NCI-H1105 (cell line): ENCODE results near the gene POLG2.
"Not testable (repeated sequence)": the region's sequence is repeated elsewhere in the genome, so short reads cannot be mapped to it uniquely, and the experiment has no call there.

Experiments
- DNase-seq: peaks from one replicate; lab custom pipeline; 2025; lab: John Stamatoyannopoulos, UW

The POLG2 gene

GRCh38 chr17:64484380-64484779 is 12.5 kb downstream of the POLG2 start:
- DNase-seq: no peak

DNA sequence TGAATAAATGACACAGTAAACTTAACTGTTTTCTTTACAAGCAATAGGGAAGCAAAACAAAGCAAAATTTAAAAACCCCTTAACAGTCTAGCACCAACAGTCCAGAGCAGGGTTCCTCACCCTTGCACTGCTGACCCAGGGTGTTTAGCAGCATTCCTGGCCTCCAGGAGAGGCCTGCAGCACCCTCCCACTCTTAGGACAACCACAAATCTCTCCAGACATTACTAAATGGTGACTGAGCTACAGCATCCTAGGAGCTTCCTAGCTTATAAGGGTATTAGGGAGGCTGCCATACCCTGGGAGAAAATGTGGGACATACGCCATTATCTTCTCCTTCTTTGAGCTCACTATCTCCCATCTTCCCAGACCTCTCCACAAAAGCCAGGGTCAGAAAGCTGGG is 15.9 kb downstream of the POLG2 start:
- no peak for DNase-seq

DNA sequence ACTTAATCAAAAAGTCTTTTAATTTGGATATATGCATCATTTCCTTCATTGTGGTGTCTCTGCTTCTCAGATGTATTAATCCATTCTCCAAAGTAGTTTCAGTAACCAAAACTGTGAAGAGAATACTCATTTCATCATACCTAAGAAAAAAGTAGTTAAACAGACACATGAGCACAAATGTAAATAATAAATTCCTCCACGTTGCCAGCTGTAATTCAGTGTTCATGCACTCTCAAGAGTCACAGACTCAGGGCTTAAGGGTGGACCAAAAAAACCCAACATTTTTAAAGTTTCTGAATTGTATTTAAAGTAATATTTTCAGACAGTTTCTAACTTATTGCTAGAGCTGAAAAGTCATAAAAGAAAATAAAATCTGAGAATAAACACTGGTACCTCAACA is 19.0 kb downstream of the POLG2 start:
- no peak for DNase-seq

DNA sequence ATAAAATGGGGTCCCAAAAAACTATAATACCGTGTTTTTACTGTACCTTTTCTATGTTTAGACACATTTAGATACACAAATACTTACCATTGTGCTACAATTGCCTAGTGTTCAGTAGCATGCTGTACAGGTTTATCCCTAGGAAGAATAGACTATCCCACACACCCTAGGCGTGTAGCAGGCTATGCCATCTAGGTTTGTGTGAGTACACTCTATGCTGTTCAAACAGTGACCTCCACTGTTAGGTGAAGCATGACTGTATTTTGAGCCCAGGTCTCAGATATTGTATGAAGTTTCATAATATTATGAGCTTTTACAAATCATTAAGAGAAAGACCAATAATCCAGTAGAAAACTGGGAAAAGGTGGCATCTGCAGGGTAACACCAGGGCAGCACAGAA is 24.3 kb downstream of the POLG2 start:
- no peak for DNase-seq

- DNase-seq: no peak
These were observed 25.4 kb downstream of the POLG2 start for GRCh38 chr17:64471440-64471839.

DNA sequence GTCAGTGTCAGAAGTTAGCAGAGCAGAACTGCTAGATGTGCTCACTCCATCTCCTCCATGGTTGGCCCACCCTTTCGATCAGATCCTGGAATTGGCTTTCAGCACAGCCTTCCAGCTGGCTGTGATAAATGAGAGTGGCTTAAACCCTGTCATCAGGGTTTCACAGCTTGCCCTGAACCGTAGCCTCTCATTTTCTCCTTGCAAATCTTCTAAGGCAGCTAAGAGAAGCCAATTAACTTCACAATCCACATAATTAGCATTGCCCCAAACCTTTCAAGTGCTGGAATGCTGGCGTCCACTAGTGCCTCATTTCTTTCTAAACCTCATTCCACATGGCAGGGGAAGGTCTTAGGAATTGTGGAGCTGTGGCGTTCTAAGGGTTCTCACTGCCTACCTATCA is 26.2 kb downstream of the POLG2 start:
- DNase-seq: no peak

DNA sequence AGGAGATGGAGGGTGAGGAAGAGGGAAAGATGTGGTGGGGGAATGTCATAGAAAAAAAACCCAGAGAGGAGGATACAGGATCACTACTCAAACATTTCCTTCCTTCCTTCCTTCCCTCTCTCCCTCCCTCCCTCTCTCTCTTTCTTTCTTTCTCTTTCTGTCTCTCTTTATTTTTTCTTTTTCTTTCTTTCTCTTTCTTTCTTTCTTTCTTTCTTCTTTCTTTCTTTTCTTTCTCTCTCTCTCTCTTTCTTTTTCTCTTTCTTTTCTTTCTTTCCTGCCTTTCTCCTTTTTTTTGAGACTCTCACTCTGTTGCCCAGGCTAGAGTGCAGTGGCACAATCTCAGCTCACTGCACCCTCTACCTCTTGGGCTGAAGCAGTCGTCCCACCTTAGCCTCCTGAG is 30.0 kb downstream of the POLG2 start:
- not testable (repeated sequence) for DNase-seq

DNA sequence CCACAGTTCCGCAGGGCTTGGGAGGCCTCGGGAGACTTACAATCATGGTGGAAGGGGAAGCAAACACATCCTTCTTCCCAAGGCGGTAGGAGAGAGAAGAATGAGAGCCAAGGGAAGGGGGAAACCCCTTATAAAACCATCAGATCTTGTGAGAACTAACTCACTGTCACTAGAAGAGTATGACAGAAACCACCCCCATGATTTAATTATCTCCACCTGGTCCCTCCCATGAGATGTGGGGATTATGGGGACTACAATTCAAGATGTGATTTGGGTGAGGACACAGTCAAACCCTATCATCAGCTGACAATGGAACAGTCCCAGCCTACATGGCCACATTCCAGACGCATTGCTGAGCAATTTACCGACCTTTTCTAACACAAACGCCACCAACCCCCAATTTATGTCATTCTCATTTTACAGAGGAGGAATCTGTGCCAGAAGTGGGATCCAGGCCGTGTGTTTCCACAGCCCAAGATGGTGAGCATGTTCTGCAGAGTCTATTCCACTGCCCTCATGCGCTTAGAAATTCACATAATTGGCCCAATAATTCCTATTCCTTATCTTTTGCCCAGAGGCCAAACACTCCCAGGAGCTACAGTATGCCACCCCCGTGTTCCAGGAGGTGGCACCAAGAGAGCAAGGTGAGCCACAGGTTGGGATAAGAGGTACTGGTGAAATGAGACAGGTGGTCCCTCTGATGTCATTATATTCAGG is 30.7 kb downstream of the POLG2 start:
- DNase-seq: no peak

DNA sequence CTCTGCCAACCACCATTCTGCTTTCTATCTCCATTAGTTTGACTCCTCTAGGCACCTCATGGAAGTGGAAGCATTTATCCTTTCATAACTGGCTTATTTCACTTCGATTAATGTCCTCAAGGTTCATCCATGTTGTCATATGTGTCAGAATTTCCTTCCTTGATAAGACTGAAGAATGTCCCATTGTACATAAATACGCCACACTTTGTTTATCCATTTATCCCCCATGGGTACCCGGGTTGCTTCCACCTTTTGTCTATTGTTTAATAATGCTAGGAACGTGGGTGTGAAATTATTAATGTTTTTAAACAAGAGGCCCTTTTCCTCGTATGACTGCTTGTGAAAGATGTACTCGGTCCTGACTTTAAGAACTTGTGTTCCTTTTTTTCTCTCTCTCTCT is 35.1 kb downstream of the POLG2 start:
- DNase-seq: no peak

- DNase-seq: no peak
These were observed 35.9 kb downstream of the POLG2 start for GRCh38 chr17:64460955-64461354.

- DNase-seq: not testable (repeated sequence)
These were observed 37.0 kb downstream of the POLG2 start for GRCh38 chr17:64459818-64460217.

GRCh38 chr17:64459284-64459747 is 37.5 kb downstream of the POLG2 start:
- no peak for DNase-seq

GRCh38 chr17:64458756-64459155 is 38.1 kb downstream of the POLG2 start:
- no peak for DNase-seq

DNA sequence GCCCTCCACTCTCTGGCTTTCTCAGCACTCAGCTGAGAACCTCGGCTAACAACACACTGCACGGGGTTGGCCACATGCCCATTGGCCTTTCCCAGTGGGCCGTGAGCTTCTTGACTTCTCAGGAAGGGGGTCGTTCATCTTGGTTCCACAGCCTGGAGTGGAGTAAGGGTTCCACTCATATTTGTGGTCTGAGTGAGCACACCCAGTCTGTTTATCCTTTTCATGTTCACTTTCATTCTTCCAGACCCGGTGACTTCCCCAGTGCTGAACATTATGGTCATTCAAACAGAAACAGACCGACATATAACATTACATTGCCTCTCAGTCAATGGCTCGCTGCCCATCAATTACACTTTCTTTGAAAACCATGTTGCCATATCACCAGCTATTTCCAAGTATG is 39.7 kb downstream of the POLG2 start:
- DNase-seq: no peak

DNA sequence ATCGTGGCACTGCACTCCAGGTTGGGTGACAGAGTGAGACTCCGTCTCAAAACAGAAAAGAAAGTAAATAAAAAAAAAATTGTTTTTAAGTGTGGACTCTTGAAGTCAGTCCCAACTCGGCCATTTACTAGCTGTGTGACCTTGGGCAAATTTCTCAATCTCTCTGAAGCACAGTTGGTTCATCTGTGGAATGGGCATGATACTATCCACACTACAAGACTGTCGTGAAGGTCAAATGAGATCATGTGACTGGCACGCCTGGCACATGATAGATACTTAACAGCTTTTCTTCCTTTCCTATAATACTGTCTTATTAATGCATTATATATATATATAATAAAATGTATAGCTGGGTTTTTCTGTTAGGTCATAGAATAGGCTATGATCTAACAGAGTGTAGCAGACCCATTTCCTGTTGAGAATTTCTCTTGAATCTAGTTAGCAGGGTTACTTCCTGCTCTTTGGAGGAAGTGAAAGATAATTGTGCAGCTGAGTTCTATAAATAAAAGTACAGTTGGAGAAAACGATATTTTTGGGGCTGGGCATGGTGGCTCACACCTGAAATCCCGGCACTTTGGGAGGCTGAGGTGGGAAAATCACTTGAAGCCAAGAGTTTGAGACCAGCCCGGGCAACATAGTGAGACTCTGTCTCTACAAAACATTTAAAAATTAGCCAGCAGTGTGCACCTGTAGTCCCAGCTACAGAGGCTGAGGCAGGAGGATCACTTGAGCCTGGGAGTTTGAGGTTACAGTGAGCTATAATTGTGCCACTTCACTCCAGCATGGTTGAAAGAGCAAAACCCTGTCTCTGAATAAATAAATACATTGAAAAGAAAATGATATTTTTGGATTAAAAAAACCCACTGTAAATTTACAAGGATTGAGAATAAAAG is 40.6 kb downstream of the POLG2 start:
- no peak for DNase-seq

- DNase-seq: no peak
These were observed 47.3 kb downstream of the POLG2 start for GRCh38 chr17:64449545-64449944.

- no peak for DNase-seq
These were observed 48.0 kb downstream of the POLG2 start, which contains the start of gene MILR1 for GRCh38 chr17:64448665-64449512. Gene MILR1 (plus strand): TSS chr17:64449115. CDS start chr17:64449169, 54 bp downstream.

DNA sequence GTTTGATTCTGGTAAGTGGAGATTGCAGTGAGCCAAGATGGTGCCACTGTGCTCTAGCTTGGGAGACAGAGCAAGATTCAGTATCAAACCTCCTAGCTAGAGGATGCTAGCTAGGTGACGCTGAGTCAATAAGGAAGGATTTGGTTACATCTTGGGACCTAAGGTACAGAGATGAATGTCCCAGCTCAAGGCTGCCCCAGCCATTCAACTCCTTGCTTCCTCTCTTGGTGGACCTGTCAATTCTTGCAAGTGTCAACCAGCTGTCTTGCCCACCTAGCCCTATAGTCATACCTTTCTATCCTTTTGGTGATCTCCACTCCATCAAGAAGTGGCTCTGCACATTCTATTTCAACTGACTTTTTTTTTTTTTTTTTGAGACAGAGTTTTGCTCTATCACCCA is 49.3 kb downstream of the POLG2 start:
- no peak for DNase-seq

DNA sequence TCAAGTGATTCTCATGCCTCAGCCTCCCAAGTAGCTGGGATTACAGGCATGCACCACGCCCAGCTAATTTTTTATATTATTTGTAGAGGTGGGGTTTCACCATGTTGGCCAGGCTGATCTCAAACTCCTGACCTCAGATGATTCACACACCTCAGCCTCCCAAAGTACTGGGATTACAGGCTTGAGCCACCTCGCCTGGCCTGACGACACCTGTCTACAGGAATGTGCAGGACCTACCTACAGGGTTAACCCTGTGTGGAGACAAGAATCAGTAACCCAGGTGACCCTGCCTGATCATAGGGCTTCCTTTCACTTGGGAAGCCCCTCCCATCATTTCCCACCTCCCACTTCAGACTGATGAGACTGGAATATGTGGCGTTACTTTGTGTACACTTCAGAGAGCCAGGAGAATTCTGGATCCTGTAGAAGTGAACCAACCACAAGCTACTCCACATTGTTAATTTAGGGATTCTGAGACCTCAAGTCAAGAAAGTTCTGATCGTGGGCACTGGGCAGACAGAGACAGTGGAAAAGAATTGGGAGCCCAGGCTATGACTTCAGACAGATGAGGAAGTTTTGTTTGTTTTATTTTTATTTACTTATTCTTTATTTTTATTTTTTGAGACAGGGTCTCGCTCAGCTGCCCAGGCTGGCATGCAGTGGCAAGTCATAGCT is 53.6 kb downstream of the POLG2 start:
- no peak for DNase-seq

- DNase-seq: no peak
These were observed 54.3 kb downstream of the POLG2 start for GRCh38 chr17:64442541-64442971.

DNA sequence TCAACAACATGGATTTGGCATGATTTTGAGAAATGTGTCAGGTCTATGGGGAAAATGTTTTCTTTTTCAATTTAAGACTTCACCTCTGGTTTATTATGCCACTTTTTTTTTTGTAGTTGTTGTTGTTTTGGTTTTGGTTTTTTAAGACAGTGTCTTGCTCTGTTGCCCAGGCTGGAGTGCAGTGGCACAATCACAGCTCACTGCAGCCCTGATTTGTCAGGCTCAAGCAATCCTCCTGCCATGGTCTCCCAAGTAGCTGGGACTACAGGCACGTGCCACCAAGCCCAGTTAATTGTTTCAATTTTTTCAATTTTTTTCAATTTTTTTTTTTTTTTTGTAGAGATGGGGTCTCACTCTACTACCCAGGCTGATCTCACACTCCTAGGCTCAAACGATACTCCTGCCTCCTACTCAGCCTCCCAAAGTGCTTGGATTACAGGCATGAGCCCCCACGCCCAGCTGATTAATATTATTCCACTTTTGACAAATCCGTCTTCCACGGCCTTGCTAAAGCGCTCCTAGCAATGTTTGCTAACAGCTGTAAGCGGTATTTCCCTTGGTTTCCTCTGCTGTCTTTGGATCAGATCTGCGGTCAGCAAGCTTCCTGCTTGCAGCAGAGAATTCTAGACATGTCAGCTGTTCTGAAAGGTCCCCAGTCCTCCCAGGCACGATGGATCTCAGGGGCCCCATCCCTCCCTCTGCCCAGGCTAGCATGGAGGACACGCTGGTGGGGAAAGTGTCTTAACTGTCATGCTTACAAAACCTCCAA is 54.9 kb downstream of the POLG2 start:
- DNase-seq: no peak
